ENCODE data around the gene TNN. TPM values are rescaled to one million over a fixed set of nuclear protein-coding genes. Genes with fewer than 3 reads are reported as not detected.

TNN gene
- total RNA-seq, 4 donors from 2014 or later: 0.16 to 2.2 (median 0.63) TPM

GRCh38 chr1:175182201-175182746, 114.6 kb downstream of the TNN start:
- no peaks in the 10 kb centered on the region for H3K36me3 ChIP-seq
- H3K4me1 ChIP-seq: peaks cover 49% of the 10 kb centered on the region
- DNase-seq (ENCODE audit: low spot score in 2 of 2): no peak
- 75% methylated on average over 4 of the region's 4 CpGs for WGBS
- H3K27ac ChIP-seq: no peak overlapping the region
- TF ChIP-seq CTCF (IDR thresholded peaks at IDR 0.05): no peak
- no peak for TF ChIP-seq POLR2AphosphoS5 (IDR thresholded peaks at IDR 0.05)
- no peak for TF ChIP-seq EP300 (IDR thresholded peaks at IDR 0.05)
- no peak for TF ChIP-seq POLR2A (IDR thresholded peaks at IDR 0.05)
- H3K9me3 ChIP-seq: no peaks in the 10 kb centered on the region
- H3K4me3 ChIP-seq: no peak overlapping the region
- H3K27me3 ChIP-seq: no peaks in the 10 kb centered on the region

- TF ChIP-seq CTCF (IDR thresholded peaks at IDR 0.05) (no peak), POLR2A (IDR thresholded peaks at IDR 0.05) (no peak), POLR2AphosphoS5 (IDR thresholded peaks at IDR 0.05) (no peak), EP300 (IDR thresholded peaks at IDR 0.05) (no peak)
- H3K27me3 ChIP-seq: no peaks in the 10 kb centered on the region
- peaks cover 44% of the 10 kb centered on the region for H3K4me1 ChIP-seq
- DNase-seq (ENCODE audit: low spot score in 2 of 2): no peak
- H3K9me3 ChIP-seq: no peaks in the 10 kb centered on the region
- H3K4me3 ChIP-seq: no peak overlapping the region
- no peaks in the 10 kb centered on the region for H3K36me3 ChIP-seq
- H3K27ac ChIP-seq: no peak overlapping the region
- 79% methylated on average over 5 of the region's 5 CpGs for WGBS
Observed at GRCh38 chr1:175183586-175183985, 116.0 kb downstream of the TNN start.

DNA sequence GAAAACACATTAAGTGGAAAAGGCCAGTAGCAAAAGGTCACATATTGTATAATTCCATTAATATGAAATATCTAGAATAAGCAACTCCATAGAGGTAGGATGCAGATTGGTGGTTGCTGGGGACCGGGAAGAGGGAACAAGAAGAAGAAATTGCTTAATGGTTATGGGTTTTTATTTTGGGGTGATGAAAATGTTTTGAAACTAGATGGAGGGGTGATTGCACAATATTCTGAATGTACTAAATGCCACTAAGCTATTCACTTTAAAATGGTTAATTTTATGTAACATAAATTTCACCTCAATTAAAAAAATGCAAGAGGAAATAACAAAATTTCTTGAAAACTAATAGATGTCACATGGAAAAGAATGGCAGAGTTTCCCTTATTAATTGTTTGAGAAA, 118.3 kb downstream of the TNN start:
- DNase-seq (ENCODE audit: low spot score in 2 of 2): no peak
- Histone ChIP-seq H3K27me3 (no peaks in the 10 kb centered on the region), H3K4me1 (peaks cover 45% of the 10 kb centered on the region), H3K36me3 (no peaks in the 10 kb centered on the region), H3K9me3 (no peaks in the 10 kb centered on the region), H3K4me3 (no peak overlapping the region), H3K27ac (no peak overlapping the region)
- 92% methylated on average over 1 of the region's 1 CpG for WGBS
- TF ChIP-seq POLR2AphosphoS5 (IDR thresholded peaks at IDR 0.05) (no peak), EP300 (IDR thresholded peaks at IDR 0.05) (no peak), CTCF (IDR thresholded peaks at IDR 0.05) (no peak), POLR2A (IDR thresholded peaks at IDR 0.05) (no peak)

- DNase-seq (ENCODE audit: low spot score in 2 of 2): no peak
- 59% methylated on average over 2 of the region's 2 CpGs for WGBS
- no peaks in the 10 kb centered on the region for H3K27me3 ChIP-seq
- no peak for TF ChIP-seq CTCF (IDR thresholded peaks at IDR 0.05)
- H3K9me3 ChIP-seq: no peaks in the 10 kb centered on the region
- H3K4me3 ChIP-seq: no peak overlapping the region
- peaks cover 52% of the 10 kb centered on the region for H3K4me1 ChIP-seq
- H3K27ac ChIP-seq: no peak overlapping the region
- no peaks in the 10 kb centered on the region for H3K36me3 ChIP-seq
Observed at GRCh38 chr1:175186433-175187160, 119.0 kb downstream of the TNN start.

DNA sequence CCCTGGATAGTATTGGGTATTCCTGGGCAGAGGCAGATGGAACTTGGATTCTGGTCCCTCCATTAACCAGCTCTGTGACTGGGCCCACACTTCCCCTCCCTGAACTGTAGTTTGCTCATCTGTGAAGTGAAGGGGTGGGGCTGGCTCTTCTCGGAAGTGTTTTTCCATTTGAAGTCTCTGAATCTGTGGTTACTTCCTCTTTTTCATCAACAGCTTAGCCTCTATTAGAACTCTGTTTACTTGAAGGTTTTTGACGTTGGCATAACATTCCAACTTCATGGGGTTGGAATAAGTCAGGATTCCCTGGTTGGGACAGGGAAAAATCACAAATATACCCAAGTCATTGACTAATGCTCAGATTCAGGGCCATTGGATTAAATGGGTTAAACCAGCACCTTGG, 121.3 kb downstream of the TNN start:
- Histone ChIP-seq H3K9me3 (no peaks in the 10 kb centered on the region), H3K27me3 (no peaks in the 10 kb centered on the region), H3K4me1 (peaks cover 58% of the 10 kb centered on the region), H3K27ac (no peak overlapping the region), H3K36me3 (no peaks in the 10 kb centered on the region), H3K4me3 (no peak overlapping the region)
- 34% methylated on average over 2 of the region's 2 CpGs for WGBS
- no peak for DNase-seq (ENCODE audit: low spot score in 2 of 2)
- TF ChIP-seq POLR2A (IDR thresholded peaks at IDR 0.05) (no peak), POLR2AphosphoS5 (IDR thresholded peaks at IDR 0.05) (no peak), EP300 (IDR thresholded peaks at IDR 0.05) (no peak), CTCF (IDR thresholded peaks at IDR 0.05) (no peak)
